Left renal cortex interstitium (tissue), 4 donors: ENCODE measurements around the gene MBLAC2. TPM values are rescaled to one million over a fixed set of nuclear protein-coding genes. Genes with fewer than 3 reads are reported as not detected.

Experiments
- DNase-seq, 4 donors: peaks; one replicate each; pipeline ENCODE4 v3.0.0-alpha.2; 2013; ENCODE audit warnings: low read depth in 4 of 4, low spot score in 2 of 4, missing footprints in 1 of 4
- polyA plus RNA-seq, 4 donors: library from polyadenylated mRNA; unstranded; fragments of 120-200 nt; gene quantifications; one replicate each; pipeline ENCODE4 v1.2.1, GENCODE V29; 2013; ENCODE audit not compliant: insufficient read length in 4 of 4

MBLAC2 gene
- polyA plus RNA-seq, 4 donors, result 11.0 to 12.3 (median 11.5) TPM

- DNase-seq, result no peak
Measured at GRCh38 chr5:90472783-90473395, 1.7 kb downstream of the MBLAC2 start.

- no peak for DNase-seq
Measured at GRCh38 chr5:90461288-90461687, 13.3 kb downstream of the MBLAC2 start.

- DNase-seq, result no peak
Measured at GRCh38 chr5:90446961-90447360, 27.6 kb downstream of the MBLAC2 start.

GRCh38 chr5:90440644-90441043 lies 33.9 kb downstream of the MBLAC2 start:
- no peak for DNase-seq

GRCh38 chr5:90438100-90438499 lies 36.5 kb downstream of the MBLAC2 start:
- no peak for DNase-seq

GRCh38 chr5:90437663-90438062 lies 36.9 kb downstream of the MBLAC2 start:
- no peak for DNase-seq

- DNase-seq, result no peak
Measured at GRCh38 chr5:90434116-90434714, 40.4 kb downstream of the MBLAC2 start.

GRCh38 chr5:90424245-90424644 lies 50.3 kb downstream of the MBLAC2 start:
- DNase-seq, result no peak

- DNase-seq, result no peak
Measured at GRCh38 chr5:90421136-90421535, 53.4 kb downstream of the MBLAC2 start.

GRCh38 chr5:90418214-90418613 lies 56.4 kb downstream of the MBLAC2 start:
- no peak for DNase-seq

GRCh38 chr5:90410178-90410762 lies 64.3 kb downstream of the MBLAC2 start:
- peak in 3 of 4 donors; percentile 40 to 86 (median 55) for DNase-seq

- DNase-seq, result peak; percentile 89 to 96 (median 93)
Measured at GRCh38 chr5:90409318-90410177, 65.0 kb downstream of the MBLAC2 start, which contains the start of gene CETN3. CETN3 (minus strand) TSS chr5:90409756; CDS start chr5:90409661, 95 bp downstream.

GRCh38 chr5:90408571-90409317 lies 65.8 kb downstream of the MBLAC2 start:
- DNase-seq, result peak in 2 of 4 donors; percentile 15 to 39

Other genes starting within 250 kb of the MBLAC2 start
- gene CETN3, start 65.0 kb downstream of the MBLAC2 start, polyA plus RNA-seq, result 10 to 100 TPM; 67.8 to 81.3 (median 72.5) TPM
- 1 to 10 TPM; 1.4 to 4.1 (median 2.3) TPM for gene POLR3G, start 93 bp upstream of the MBLAC2 start, polyA plus RNA-seq
- gene LYSMD3, start 54.8 kb upstream of the MBLAC2 start, polyA plus RNA-seq, result 10 to 100 TPM; 24.4 to 31.7 (median 28.1) TPM
- 10 to 100 TPM; 10.7 to 13.9 (median 11.3) TPM for gene ADGRV1, start 84.0 kb upstream of the MBLAC2 start, polyA plus RNA-seq